Spinal cord (tissue), 10 donors: ENCODE results near the gene RNF220. TPM values are rescaled to one million over a fixed set of nuclear protein-coding genes. Genes with fewer than 3 reads are reported as not detected.

Source experiments
- DNase-seq, 6 donors: peaks; one replicate each; pipeline versions ENCODE4 v3.0.0 to v3.0.0-alpha.2; 2013 to 2015; ENCODE audit warnings: low spot score in 6 of 6, low read depth in 4 of 6
- H3K27ac ChIP-seq: one replicate; pipeline ENCODE4 v1.5.1; 2013; ENCODE audit warnings: low read depth, low read length, control low read depth
- H3K27me3 ChIP-seq: one replicate; pipeline ENCODE4 v1.6.1; 2013; ENCODE audit warnings: low read length; ENCODE audit not compliant: control insufficient read depth, insufficient read depth
- H3K36me3 ChIP-seq: one replicate; pipeline ENCODE4 v1.6.1; 2013; ENCODE audit warnings: low read length; ENCODE audit not compliant: control insufficient read depth, insufficient read depth
- H3K4me1 ChIP-seq: one replicate; pipeline ENCODE4 v1.6.1; 2013; ENCODE audit warnings: low read length; ENCODE audit not compliant: control insufficient read depth, insufficient read depth
- H3K4me3 ChIP-seq: one replicate; pipeline ENCODE4 v1.5.1; 2013; ENCODE audit warnings: low read depth, low read length, control low read depth
- H3K9me3 ChIP-seq: one replicate; pipeline ENCODE4 v1.6.1; 2013; ENCODE audit warnings: low read length; ENCODE audit not compliant: control insufficient read depth, insufficient read depth
- WGBS: methylation state at CpG from one replicate; pipeline ENCODE4 v1.1.5; 2013; ENCODE audit warnings: missing lambda C conversion rate; ENCODE audit not compliant: insufficient coverage; 5-methylcytosine and 5-hydroxymethylcytosine counted together
- polyA plus RNA-seq, 2 donors: library from polyadenylated mRNA; unstranded; fragments of 120-200 nt; gene quantifications; one replicate each; pipeline ENCODE4 v1.2.1, GENCODE V29; 2013; ENCODE audit not compliant: insufficient read length in 2 of 2
- total RNA-seq, 2 donors: library from RNA; depleted of rRNA in 1 of 2; stranded (reverse); fragments of 120-200 nt in 1 of 2; fragments of >200 nt in 1 of 2; gene quantifications; one replicate each; pipeline versions ENCODE4 v1.2.3 to v1.2.4, GENCODE V29; 2013 to 2014
- donor health status: healthy.

The RNF220 gene
- total and polyA plus RNA-seq, 4 donors, result 43.0 to 123 (median 99.5) TPM

DNA sequence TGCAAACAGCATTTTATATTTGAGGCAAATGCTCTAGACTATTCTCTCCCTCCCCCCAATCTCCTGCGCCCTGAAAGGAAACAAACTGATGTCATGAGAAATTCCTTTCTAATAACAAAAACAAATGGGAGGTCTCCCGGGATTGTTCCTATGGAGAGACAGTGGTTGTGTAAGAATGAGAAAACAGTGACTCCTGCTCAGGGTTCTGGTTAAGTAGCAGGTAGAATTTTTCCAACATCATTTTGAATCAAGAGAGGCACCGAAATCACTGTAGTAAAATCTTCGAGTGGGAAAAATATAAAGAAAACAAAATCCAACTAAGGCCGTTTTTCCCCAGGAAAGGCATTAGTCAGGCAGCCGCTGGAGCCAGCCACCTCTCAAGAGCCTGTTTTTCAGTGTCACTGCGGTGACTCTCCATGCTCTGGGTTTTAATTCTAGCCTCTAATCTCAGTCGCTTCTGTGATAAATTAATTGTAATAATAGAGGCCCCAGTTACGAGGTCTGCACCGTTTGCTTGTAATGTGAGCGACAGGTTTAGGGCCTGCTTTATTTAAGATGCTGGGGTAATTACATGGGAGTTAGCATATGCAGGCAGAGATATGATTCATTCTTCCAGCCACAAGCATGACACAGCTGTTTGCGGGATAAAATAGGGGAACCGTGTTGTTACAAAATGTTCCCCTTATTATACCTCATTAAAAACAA is 80.3 kb downstream of the RNF220 start:
- H3K4me3 ChIP-seq, result no peak overlapping the region
- WGBS, result 33% methylated on average over 4 of the region's 13 CpGs
- peak overlapping the region; percentile 22 for H3K27ac ChIP-seq
- no peaks in the 10 kb centered on the region for H3K36me3 ChIP-seq
- H3K27me3 ChIP-seq, result peaks cover 19% of the 10 kb centered on the region
- peaks cover 7% of the 10 kb centered on the region for H3K4me1 ChIP-seq
- peak in 2 of 6 donors; percentile 39 to 52 for DNase-seq
- H3K9me3 ChIP-seq, result no peaks in the 10 kb centered on the region

- H3K27ac ChIP-seq, result no peak overlapping the region
- peak in 1 of 6 donors; percentile 20 for DNase-seq
- 0% methylated on average over 2 of the region's 5 CpGs for WGBS
Measured at GRCh38 chr1:44485934-44486460, 80.9 kb downstream of the RNF220 start.

GRCh38 chr1:44489481-44489880 is 84.4 kb downstream of the RNF220 start:
- Histone ChIP-seq H3K4me3 (no peak overlapping the region), H3K27ac (no peak overlapping the region), H3K4me1 (peaks cover 5% of the 10 kb centered on the region), H3K27me3 (peaks cover 6% of the 10 kb centered on the region), H3K36me3 (no peaks in the 10 kb centered on the region), H3K9me3 (no peaks in the 10 kb centered on the region)
- 85% methylated on average over 4 of the region's 5 CpGs for WGBS
- no peak for DNase-seq

More at GRCh38 chr1:44485934-44486460, 80.9 kb downstream of the RNF220 start:
- Histone ChIP-seq H3K4me1 (peaks cover 7% of the 10 kb centered on the region), H3K27me3 (peaks cover 19% of the 10 kb centered on the region), H3K4me3 (no peak overlapping the region), H3K36me3 (no peaks in the 10 kb centered on the region), H3K9me3 (no peaks in the 10 kb centered on the region)

DNA sequence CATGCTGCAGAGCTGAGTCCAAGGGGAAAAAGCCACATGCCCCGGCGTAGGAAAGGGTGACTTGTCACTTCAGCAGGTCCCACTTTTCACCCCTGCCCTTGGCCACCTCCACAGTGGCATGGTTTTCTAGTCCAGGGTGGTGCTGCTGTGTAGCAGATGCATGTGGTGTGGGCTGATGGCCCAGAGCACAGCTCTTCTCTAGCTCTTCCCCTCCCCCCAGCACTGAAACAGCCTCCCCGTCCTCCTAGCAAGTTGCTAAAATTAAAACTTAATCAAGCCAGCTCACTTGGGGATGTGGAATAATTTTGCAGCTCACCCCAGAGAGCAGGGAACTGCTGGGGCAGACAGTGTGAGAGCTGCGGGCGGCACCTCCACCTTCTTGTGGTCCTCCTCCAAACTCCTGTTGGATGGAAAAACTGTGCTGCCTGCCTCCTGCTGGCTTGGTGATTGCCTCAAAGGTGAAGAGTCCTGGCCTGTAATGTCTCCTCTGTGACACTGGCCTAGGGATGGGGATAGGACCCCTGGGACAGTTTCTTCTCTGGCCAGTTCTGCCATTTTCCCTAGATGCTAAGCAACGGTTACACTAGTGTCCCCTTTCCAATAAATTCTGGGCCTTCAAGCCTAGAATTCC is 91.6 kb downstream of the RNF220 start:
- Histone ChIP-seq H3K4me1 (peaks cover 18% of the 10 kb centered on the region), H3K27ac (no peak overlapping the region), H3K27me3 (peaks cover 45% of the 10 kb centered on the region), H3K4me3 (no peak overlapping the region), H3K9me3 (no peaks in the 10 kb centered on the region), H3K36me3 (no peaks in the 10 kb centered on the region)
- no peak for DNase-seq
- 86% methylated on average over 4 of the region's 6 CpGs for WGBS

DNA sequence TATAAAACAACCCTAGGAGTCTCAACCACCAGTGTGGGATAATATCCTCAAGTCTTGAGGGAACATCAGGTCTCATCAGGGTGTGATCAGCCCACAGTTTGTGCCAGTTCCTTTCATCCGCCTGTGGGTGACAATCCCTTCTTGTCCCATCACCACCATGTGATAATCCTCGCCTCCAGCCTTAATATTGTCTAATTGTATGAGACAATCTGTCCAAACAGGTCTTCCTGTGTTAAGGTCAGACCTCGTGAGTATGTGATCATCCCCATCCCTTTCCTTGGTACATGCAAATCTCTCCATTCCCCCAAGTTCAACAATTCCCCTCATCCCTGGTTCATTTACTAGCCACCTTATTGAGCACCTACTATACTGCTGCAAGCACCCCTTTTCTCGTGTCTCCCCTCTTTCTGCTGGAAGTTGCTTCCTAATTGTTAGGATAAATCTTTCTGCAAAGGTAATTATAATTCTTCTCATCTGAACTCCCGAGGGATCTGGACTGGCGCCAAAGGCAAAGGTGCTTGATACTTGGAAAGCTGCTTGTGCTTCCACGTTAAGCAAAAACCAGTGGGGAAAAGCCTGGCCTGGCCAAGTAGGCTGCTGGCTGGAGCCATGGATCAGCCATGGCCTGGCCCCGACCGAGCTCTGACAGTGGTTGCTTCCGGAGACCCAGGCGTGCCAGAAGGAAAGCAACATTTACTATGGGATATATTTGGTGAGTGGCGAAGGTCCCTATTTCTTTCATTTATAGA is 92.5 kb downstream of the RNF220 start:
- Histone ChIP-seq H3K27ac (no peak overlapping the region), H3K4me3 (no peak overlapping the region), H3K36me3 (no peaks in the 10 kb centered on the region), H3K9me3 (no peaks in the 10 kb centered on the region), H3K4me1 (peaks cover 25% of the 10 kb centered on the region), H3K27me3 (peaks cover 47% of the 10 kb centered on the region)
- WGBS, result 78% methylated on average over 5 of the region's 12 CpGs
- no peak for DNase-seq

DNA sequence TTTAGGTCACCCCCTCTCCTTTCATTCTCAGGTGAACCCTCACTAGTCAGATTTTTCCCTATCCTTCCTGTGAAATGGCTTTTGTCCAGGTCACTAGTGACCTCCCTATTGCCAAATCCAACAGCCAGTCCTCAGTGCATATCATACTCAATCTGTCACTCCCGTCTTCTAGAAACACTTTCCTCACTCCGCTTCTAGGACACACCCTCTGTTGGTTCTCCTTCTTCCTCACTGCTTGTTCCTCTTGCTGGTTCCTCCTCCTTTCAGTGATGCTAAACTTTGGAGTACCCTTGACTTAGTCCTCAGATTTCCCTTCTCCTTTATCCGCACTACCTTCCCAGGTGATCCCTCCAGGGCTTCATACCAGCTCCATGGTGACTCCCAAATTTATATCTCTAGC is 94.3 kb downstream of the RNF220 start:
- Histone ChIP-seq H3K27ac (no peak overlapping the region), H3K9me3 (no peaks in the 10 kb centered on the region), H3K27me3 (peaks cover 49% of the 10 kb centered on the region), H3K4me3 (no peak overlapping the region), H3K36me3 (no peaks in the 10 kb centered on the region), H3K4me1 (peaks cover 31% of the 10 kb centered on the region)
- WGBS, result 95% methylated on average over 3 of the region's 3 CpGs
- no peak for DNase-seq

GRCh38 chr1:44500181-44501046 is 95.4 kb downstream of the RNF220 start:
- Histone ChIP-seq H3K27me3 (peaks cover 52% of the 10 kb centered on the region), H3K9me3 (no peaks in the 10 kb centered on the region), H3K27ac (peak overlapping the region; percentile 75), H3K4me1 (peaks cover 37% of the 10 kb centered on the region), H3K4me3 (no peak overlapping the region), H3K36me3 (no peaks in the 10 kb centered on the region)
- DNase-seq, result peak in 2 of 6 donors; percentile 61 to 76
- 22% methylated on average over 10 of the region's 17 CpGs for WGBS

DNA sequence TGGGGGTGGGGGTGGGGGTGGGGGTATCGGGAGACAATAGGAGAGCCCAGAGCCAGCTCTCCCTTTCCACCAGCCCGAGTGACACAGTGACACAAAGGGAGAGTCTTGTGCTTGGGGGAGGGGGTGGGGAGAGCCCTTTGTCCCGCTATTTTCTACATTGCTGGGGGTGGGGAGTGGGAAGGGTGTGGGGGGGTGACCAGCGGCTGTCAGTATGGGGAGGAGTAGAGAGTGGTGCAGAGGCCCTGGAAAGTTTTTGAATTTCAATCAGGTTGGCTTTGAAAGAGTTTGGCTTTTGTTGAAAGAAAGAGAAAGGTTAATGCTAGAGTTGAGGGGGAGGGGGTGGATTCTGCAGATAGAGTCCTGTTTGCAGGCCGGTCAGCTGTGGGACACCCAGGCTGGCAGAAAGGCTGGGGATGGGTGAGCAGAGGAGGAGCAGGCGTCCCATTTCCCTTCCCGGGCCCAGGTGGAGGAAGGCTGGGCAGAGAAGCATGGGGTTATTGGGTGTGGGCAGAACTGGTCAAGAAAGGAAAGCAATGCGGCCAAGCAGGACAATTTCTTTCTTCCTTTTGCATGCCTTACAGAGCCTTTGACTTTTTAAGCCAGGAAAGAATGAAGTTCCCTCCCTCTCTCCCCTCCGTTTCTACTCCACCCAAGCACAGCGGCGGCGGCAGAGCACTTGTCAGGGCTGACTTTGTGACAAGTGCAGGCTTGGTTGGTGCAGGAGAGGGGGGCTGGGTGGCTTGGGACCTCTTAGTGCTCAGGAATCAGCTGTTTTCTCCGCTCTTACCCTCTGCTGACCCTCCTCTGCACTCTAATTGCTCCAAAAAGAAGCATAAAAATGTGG is 96.2 kb downstream of the RNF220 start:
- no peaks in the 10 kb centered on the region for H3K36me3 ChIP-seq
- peaks cover 51% of the 10 kb centered on the region for H3K27me3 ChIP-seq
- WGBS, result 14% methylated on average over 6 of the region's 13 CpGs
- no peak overlapping the region for H3K4me3 ChIP-seq
- no peaks in the 10 kb centered on the region for H3K9me3 ChIP-seq
- peak in 2 of 6 donors; percentile 63 to 73 for DNase-seq
- peak overlapping the region; percentile 84 for H3K27ac ChIP-seq
- peaks cover 46% of the 10 kb centered on the region for H3K4me1 ChIP-seq
